GM12878 (cell line): ENCODE measurements around the gene BAG5. TPM values are rescaled to one million over a fixed set of nuclear protein-coding genes. Genes with fewer than 3 reads are reported as not detected.

Experiments used
- ATAC-seq: fragments of 200-7000 bp; cut with Tn5 transposase; 3 replicates; pipeline ENCODE4 v1.9.1; 2020; ENCODE audit warnings: mild to moderate bottlenecking, moderate library complexity
- BruUV-seq: library from RNA; stranded (reverse); fragments of 400-500 nt; replicated peaks from 2 replicates; lab custom pipeline; 2021; lab: Mats Ljungman, UMichigan
- CTCF ChIA-PET: fragments of 300-600 bp; sonication (Branson Sonifier 250); formaldehyde crosslinking; extraction: SDS; loops from one replicate; lab custom pipeline; 2021; ENCODE audit warnings: inconsistent platforms; lab: Yijun Ruan, JAX
- POLR2A ChIA-PET: fragments of 350-600 bp; formaldehyde crosslinking; extraction: SDS; loops from one replicate; lab custom pipeline; 2021; ENCODE audit warnings: inconsistent platforms; lab: Charles Lee
- RAD21 ChIA-PET: fragments of 300-600 bp; sonication (Branson Sonifier 250); formaldehyde crosslinking; loops from one replicate; lab custom pipeline; 2023; ENCODE audit warnings: antibody characterized with exemption; ENCODE audit not compliant: unreplicated experiment; lab: Charles Lee
- SMC1A ChIA-PET: fragments of 300-600 bp; sonication (Branson Sonifier 250); formaldehyde crosslinking; loops from one replicate; lab custom pipeline; 2023; ENCODE audit not compliant: unreplicated experiment, uncharacterized antibody; lab: Charles Lee
- DNase-seq: peaks from one replicate; pipeline ENCODE4 v3.0.0-alpha.2; 2011; ENCODE audit warnings: low read depth, low spot score
- FAIRE-seq: peaks from 3 replicates; lab custom pipeline; 2011; peaks lifted over from hg19 to GRCh38; lab: Jason Lieb, UNC
- H2AFZ ChIP-seq: 2 replicates; pipeline ENCODE4 v1.6.0; 2011; ENCODE audit warnings: low read depth, low read length, control low read depth; ENCODE audit not compliant: control insufficient read depth
- H3K27ac ChIP-seq: 2 replicates; pipeline ENCODE4 v1.5.1; 2011; ENCODE audit warnings: control low read depth; ENCODE audit not compliant: control insufficient read depth, insufficient read depth
- H3K27me3 ChIP-seq, 2 experiments: replicated peaks in 1 of 2; 2 replicates each; pipeline versions ENCODE4 v1.6.0 to v1.6.1; 2011; ENCODE audit warnings: low read length in 1 of 2; ENCODE audit not compliant: control insufficient read depth in 2 of 2, insufficient read depth in 2 of 2
- H3K36me3 ChIP-seq, 2 experiments: 2 replicates each; pipeline ENCODE4 v1.5.1; 2011; ENCODE audit warnings: low read length in 1 of 2; ENCODE audit not compliant: control insufficient read depth in 2 of 2, insufficient read depth in 2 of 2
- H3K4me1 ChIP-seq: 2 replicates; pipeline ENCODE4 v1.6.1; 2011; ENCODE audit warnings: mild to moderate bottlenecking, low read length, moderate library complexity, mixed read lengths; ENCODE audit not compliant: control insufficient read depth, insufficient read depth
- H3K4me2 ChIP-seq: 2 replicates; pipeline ENCODE4 v1.6.0; 2011; ENCODE audit warnings: control low read depth; ENCODE audit not compliant: control insufficient read depth, insufficient read depth
- H3K4me3 ChIP-seq: fragments of 200-600 bp; sonication (generic); 2 replicates; pipeline ENCODE4 v1.5.1; 2016
- H3K79me2 ChIP-seq: 2 replicates; pipeline ENCODE4 v1.6.0; 2011; ENCODE audit warnings: low read length; ENCODE audit not compliant: control insufficient read depth, insufficient read depth
- H3K9ac ChIP-seq: 2 replicates; pipeline ENCODE4 v1.8.0; 2011; ENCODE audit warnings: low read length, control low read depth, mixed read lengths; ENCODE audit not compliant: control insufficient read depth, insufficient read depth
- H3K9me3 ChIP-seq: replicated peaks from 3 replicates; pipeline ENCODE4 v1.5.1; 2011; ENCODE audit warnings: mild to moderate bottlenecking, low read length; ENCODE audit not compliant: control insufficient read depth, insufficient read depth
- H4K20me1 ChIP-seq: 2 replicates; pipeline ENCODE4 v1.6.0; 2011; ENCODE audit not compliant: control insufficient read depth, insufficient read depth
- BCL11A ChIP-seq: IDR thresholded peaks from 2 replicates; pipeline ENCODE4 v1.6.1; 2011; ENCODE audit warnings: low read depth, low read length
- CBFB ChIP-seq: IDR thresholded peaks from 2 replicates; pipeline ENCODE4 v1.6.1; 2016; ENCODE audit warnings: antibody characterized with exemption, low read depth
- MEF2B ChIP-seq: fragments of 450-650 bp; IDR thresholded peaks from 2 replicates; pipeline ENCODE4 v1.6.1; 2018; ENCODE audit warnings: mild to moderate bottlenecking, moderate library complexity; ENCODE audit not compliant: partially characterized antibody, poor library complexity, severe bottlenecking
- NFXL1 ChIP-seq: fragments of 450-650 bp; IDR thresholded peaks from 2 replicates; pipeline ENCODE4 v1.6.1; 2017; ENCODE audit warnings: antibody characterized with exemption, mild to moderate bottlenecking, borderline replicate concordance
- PAX5 ChIP-seq: IDR thresholded peaks from 2 replicates; pipeline ENCODE4 v1.6.1; 2011; ENCODE audit warnings: low read depth, low read length, borderline replicate concordance
- PAX8 ChIP-seq: fragments of 450-650 bp; IDR thresholded peaks from 2 replicates; pipeline ENCODE4 v1.6.1; 2017; ENCODE audit warnings: mild to moderate bottlenecking, moderate library complexity
- POU2F2 ChIP-seq: IDR thresholded peaks from 3 replicates; pipeline ENCODE4 v1.6.1; 2011; ENCODE audit warnings: low read depth, mild to moderate bottlenecking, low read length, borderline replicate concordance
- RBBP5 ChIP-seq: fragments of 200-600 bp; sonication (generic); conservative IDR thresholded peaks from 2 replicates; pipeline ENCODE4 v1.6.1; 2016
- SIN3A ChIP-seq: IDR thresholded peaks from 2 replicates; pipeline ENCODE4 v1.6.1; 2012; ENCODE audit warnings: low read depth, low read length, improper control_type of control experiment
- STAT1 ChIP-seq: fragments of 450-650 bp; conservative IDR thresholded peaks from 2 replicates; pipeline ENCODE4 v1.6.1; 2014; ENCODE audit warnings: antibody characterized with exemption, mild to moderate bottlenecking
- STAT3 ChIP-seq: IDR thresholded peaks from 2 replicates; pipeline ENCODE4 v1.6.1; 2011; ENCODE audit warnings: low read depth, low read length, improper control_type of control experiment
- TAF1 ChIP-seq: IDR thresholded peaks from 2 replicates; pipeline ENCODE4 v1.6.1; 2011; ENCODE audit warnings: mild to moderate bottlenecking, low read depth, low read length, borderline replicate concordance
- YBX1 ChIP-seq: fragments of 450-650 bp; IDR thresholded peaks from 2 replicates; pipeline ENCODE4 v1.6.1; 2016; ENCODE audit warnings: antibody characterized with exemption
- WGBS: methylation state at CpG from one replicate; pipeline ENCODE4 v1.1.6; 2016; ENCODE audit warnings: low lambda C conversion rate; ENCODE audit not compliant: insufficient replicate concordance, insufficient coverage; ENCODE audit errors: missing lambda C conversion rate; 5-methylcytosine and 5-hydroxymethylcytosine counted together
- in situ Hi-C: fragments of 300-500 bp; cut with MboI; formaldehyde crosslinking; loops from 9 replicates; pipeline ENCODE4 v1.14.3; 2018; ENCODE audit warnings: mixed read lengths
- intact Hi-C: fragments of 100-400 bp; cut with micrococcal nuclease; formaldehyde crosslinking; loops from one replicate; pipeline ENCODE4 v1.14.2; 2022; ENCODE audit not compliant: unreplicated experiment
- polyA plus RNA-seq, 11 experiments: library from polyadenylated mRNA; depleted of rRNA in 4 of 11; unstranded in 6 of 11; stranded (reverse) in 5 of 11; fragments of >200 nt; fragmentation: Nextera tagmentation in 4 of 11; fragmentation: Illumina TruSeq in 1 of 11; extraction: Ambion mirVana in 4 of 11; extraction: Trizol in 1 of 11; gene quantifications; 1 replicate in 1 of 11; 2 replicates in 10 of 11; pipeline versions ENCODE4 v1.2.1 to v1.2.3, GENCODE V29; 2011 to 2016; ENCODE audit warnings: inconsistent platforms in 2 of 11, missing spikeins in 2 of 11, low read depth in 1 of 11
- total RNA-seq, 4 experiments: library from RNA; depleted of rRNA in 3 of 4; stranded (reverse); fragments of >200 nt in 3 of 4; fragmentation: Illumina TruSeq in 1 of 4; extraction: Trizol in 1 of 4; gene quantifications; 2 replicates each; pipeline versions ENCODE4 v1.2.1 to v1.2.3, GENCODE V29; 2013 to 2021
- TF ChIP-seq, protein P1 (sequence below): fragments of 450-650 bp; IDR thresholded peaks from 2 replicates; pipeline ENCODE4 v1.6.1; 2017; ENCODE audit warnings: antibody characterized with exemption, mild to moderate bottlenecking, moderate library complexity
- TF ChIP-seq, protein P2 (sequence below): fragments of 450-650 bp; formaldehyde crosslinking; IDR thresholded peaks from 2 replicates; pipeline ENCODE4 v1.4.0; 2022; ENCODE audit warnings: mild to moderate bottlenecking, moderate library complexity
- TF ChIP-seq, protein P3 (sequence below): fragments of 450-650 bp; IDR thresholded peaks from 2 replicates; pipeline ENCODE4 v1.6.1; 2017; ENCODE audit warnings: mild to moderate bottlenecking, moderate library complexity

The BAG5 gene
- total and polyA plus RNA-seq, 10 of the 15 experiments (the other 5 are each of a cell fraction or from before 2014, with no cell fraction given), result 9.9 to 30.5 (median 20.1) TPM

DNA sequence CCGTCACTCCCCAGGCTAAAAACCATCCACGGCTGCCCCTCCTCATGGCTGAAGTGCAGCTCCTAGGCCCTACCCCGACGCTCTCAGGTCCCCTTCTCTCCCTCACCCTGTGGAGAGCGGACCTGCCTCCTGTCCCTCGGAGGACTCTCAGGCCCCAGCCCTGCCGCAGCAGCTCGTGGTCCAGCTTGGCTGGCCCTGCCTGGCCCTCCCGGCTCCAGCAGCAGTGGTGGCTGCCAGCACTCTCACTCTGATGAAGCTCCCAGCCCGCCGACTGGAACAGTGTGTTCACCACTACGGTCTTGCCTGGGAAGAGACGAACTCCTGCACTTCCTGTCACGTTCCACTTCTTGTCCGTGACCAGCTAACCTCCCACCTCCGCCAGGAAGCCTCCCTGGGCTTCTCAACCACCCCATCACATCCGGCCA, 11.1 kb downstream of the BAG5 start:
- no TSS peak for BruUV-seq
- TF ChIP-seq, protein P1, sequence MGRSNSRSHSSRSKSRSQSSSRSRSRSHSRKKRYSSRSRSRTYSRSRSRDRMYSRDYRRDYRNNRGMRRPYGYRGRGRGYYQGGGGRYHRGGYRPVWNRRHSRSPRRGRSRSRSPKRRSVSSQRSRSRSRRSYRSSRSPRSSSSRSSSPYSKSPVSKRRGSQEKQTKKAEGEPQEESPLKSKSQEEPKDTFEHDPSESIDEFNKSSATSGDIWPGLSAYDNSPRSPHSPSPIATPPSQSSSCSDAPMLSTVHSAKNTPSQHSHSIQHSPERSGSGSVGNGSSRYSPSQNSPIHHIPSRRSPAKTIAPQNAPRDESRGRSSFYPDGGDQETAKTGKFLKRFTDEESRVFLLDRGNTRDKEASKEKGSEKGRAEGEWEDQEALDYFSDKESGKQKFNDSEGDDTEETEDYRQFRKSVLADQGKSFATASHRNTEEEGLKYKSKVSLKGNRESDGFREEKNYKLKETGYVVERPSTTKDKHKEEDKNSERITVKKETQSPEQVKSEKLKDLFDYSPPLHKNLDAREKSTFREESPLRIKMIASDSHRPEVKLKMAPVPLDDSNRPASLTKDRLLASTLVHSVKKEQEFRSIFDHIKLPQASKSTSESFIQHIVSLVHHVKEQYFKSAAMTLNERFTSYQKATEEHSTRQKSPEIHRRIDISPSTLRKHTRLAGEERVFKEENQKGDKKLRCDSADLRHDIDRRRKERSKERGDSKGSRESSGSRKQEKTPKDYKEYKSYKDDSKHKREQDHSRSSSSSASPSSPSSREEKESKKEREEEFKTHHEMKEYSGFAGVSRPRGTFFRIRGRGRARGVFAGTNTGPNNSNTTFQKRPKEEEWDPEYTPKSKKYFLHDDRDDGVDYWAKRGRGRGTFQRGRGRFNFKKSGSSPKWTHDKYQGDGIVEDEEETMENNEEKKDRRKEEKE, result no peak
- no peak for TF ChIP-seq TAF1
- TF ChIP-seq, protein P2, sequence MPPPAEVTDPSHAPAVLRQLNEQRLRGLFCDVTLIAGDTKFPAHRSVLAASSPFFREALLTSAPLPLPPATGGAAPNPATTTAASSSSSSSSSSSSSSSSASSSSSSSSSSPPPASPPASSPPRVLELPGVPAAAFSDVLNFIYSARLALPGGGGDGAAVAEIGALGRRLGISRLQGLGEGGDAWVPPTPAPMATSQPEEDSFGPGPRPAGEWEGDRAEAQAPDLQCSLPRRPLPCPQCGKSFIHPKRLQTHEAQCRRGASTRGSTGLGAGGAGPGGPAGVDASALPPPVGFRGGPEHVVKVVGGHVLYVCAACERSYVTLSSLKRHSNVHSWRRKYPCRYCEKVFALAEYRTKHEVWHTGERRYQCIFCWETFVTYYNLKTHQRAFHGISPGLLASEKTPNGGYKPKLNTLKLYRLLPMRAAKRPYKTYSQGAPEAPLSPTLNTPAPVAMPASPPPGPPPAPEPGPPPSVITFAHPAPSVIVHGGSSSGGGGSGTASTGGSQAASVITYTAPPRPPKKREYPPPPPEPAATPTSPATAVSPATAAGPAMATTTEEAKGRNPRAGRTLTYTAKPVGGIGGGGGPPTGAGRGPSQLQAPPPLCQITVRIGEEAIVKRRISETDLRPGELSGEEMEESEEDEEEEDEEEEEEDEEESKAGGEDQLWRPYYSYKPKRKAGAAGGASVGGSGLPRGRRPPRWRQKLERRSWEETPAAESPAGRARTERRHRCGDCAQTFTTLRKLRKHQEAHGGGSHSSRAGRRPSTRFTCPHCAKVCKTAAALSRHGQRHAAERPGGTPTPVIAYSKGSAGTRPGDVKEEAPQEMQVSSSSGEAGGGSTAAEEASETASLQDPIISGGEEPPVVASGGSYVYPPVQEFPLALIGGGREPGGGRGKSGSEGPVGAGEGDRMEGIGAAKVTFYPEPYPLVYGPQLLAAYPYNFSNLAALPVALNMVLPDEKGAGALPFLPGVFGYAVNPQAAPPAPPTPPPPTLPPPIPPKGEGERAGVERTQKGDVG, result no peak
- TF ChIP-seq YBX1, result no peak
- TF ChIP-seq STAT1, result no peak
- no peak for TF ChIP-seq CBFB
- TF ChIP-seq SIN3A, result no peak
- TF ChIP-seq POU2F2, result no peak
- TF ChIP-seq PAX8, result no peak
- TF ChIP-seq PAX5, result no peak
- TF ChIP-seq RBBP5, result no peak
- no peak for TF ChIP-seq STAT3
- TF ChIP-seq NFXL1, result no peak
- TF ChIP-seq, protein P3, sequence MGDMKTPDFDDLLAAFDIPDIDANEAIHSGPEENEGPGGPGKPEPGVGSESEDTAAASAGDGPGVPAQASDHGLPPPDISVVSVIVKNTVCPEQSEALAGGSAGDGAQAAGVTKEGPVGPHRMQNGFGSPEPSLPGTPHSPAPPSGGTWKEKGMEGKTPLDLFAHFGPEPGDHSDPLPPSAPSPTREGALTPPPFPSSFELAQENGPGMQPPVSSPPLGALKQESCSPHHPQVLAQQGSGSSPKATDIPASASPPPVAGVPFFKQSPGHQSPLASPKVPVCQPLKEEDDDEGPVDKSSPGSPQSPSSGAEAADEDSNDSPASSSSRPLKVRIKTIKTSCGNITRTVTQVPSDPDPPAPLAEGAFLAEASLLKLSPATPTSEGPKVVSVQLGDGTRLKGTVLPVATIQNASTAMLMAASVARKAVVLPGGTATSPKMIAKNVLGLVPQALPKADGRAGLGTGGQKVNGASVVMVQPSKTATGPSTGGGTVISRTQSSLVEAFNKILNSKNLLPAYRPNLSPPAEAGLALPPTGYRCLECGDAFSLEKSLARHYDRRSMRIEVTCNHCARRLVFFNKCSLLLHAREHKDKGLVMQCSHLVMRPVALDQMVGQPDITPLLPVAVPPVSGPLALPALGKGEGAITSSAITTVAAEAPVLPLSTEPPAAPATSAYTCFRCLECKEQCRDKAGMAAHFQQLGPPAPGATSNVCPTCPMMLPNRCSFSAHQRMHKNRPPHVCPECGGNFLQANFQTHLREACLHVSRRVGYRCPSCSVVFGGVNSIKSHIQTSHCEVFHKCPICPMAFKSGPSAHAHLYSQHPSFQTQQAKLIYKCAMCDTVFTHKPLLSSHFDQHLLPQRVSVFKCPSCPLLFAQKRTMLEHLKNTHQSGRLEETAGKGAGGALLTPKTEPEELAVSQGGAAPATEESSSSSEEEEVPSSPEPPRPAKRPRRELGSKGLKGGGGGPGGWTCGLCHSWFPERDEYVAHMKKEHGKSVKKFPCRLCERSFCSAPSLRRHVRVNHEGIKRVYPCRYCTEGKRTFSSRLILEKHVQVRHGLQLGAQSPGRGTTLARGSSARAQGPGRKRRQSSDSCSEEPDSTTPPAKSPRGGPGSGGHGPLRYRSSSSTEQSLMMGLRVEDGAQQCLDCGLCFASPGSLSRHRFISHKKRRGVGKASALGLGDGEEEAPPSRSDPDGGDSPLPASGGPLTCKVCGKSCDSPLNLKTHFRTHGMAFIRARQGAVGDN, result no peak
- TF ChIP-seq MEF2B, result no peak
- TF ChIP-seq BCL11A, result no peak

More for the DNA sequence above, 11.1 kb downstream of the BAG5 start:
- ATAC-seq (no peak), DNase-seq (no peak), FAIRE-seq (no peak)
- RAD21 ChIA-PET, result interaction anchor here (0.6 to 1.5 kb wide), 2 partner anchors 29 to 154 kb away, joined by 3 to 5 read pairs; partner anchors contain the start of gene CKB
- H3K4me3 ChIP-seq, result no peak overlapping the region
- no peaks in the 10 kb centered on the region for H4K20me1 ChIP-seq
- no peaks in the 10 kb centered on the region for H3K79me2 ChIP-seq
- H3K9me3 ChIP-seq, result no peaks in the 10 kb centered on the region
- in situ Hi-C loops, result no loop called here
- POLR2A ChIA-PET, result no interaction called here
- H3K36me3 ChIP-seq, result no peaks in the 10 kb centered on the region
- SMC1A ChIA-PET, result interaction anchor here (1.5 kb wide), 1 partner anchor 33 kb away, joined by 4 read pairs; no protein-coding TSS in a partner anchor
- no peak overlapping the region for H2AFZ ChIP-seq
- H3K4me2 ChIP-seq, result no peak overlapping the region
- CTCF ChIA-PET, result interaction anchor here (1.3 kb wide), 1 partner anchor 20 kb away, joined by 4 read pairs; no protein-coding TSS in a partner anchor
- intact Hi-C loops, result no loop called here
- no peaks in the 10 kb centered on the region for H3K27me3 ChIP-seq
- no peak overlapping the region for H3K27ac ChIP-seq
- H3K4me1 ChIP-seq, result no peaks in the 10 kb centered on the region
- WGBS, result 84% methylated on average over 12 of the region's 17 CpGs
- H3K9ac ChIP-seq, result no peak overlapping the region
